GM19438 (cell line): ENCODE results near the gene CPHXL.

Source experiments
- ATAC-seq: cut with Tn5 transposase; IDR thresholded peaks from one replicate; pipeline ENCODE4 v1.9.1; 2021; ENCODE audit warnings: low read depth; ENCODE audit not compliant: unreplicated experiment

The CPHXL gene

GRCh38 chr16:75726390-75726789 lies at the start of gene CPHXL:
TSS of gene CPHXL (minus strand) at chr16:75726490. CDS start at chr16:75726442, 48 bp downstream.
- no peak for ATAC-seq

- ATAC-seq = no peak
Observed at GRCh38 chr16:75774197-75774596, 47.9 kb upstream of the CPHXL start.

GRCh38 chr16:75770051-75770450 lies 43.8 kb upstream of the CPHXL start:
- no peak for ATAC-seq

GRCh38 chr16:75764154-75764768 lies 38.0 kb upstream of the CPHXL start:
- peak; percentile 73 for ATAC-seq

GRCh38 chr16:75763204-75763603 lies 36.9 kb upstream of the CPHXL start:
- ATAC-seq = no peak

DNA sequence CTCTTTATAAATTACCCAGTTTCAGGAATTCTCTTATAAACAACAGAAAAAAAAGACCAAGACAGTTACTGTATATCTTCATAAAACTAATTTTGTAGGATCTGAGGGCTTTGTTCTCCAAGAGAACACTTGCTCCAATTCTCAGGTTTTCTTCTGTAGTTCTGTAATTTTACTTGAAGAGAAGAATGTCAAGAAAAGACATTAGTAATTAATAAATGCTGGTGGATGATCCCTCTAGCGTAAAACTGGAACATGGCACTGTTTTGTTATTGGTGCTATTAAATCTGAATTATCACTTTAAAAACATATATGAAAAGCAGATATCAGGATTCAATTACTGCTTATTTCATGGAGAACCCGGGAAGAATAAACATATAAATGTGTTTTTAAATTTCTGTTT lies 36.5 kb upstream of the CPHXL start:
- no peak for ATAC-seq

DNA sequence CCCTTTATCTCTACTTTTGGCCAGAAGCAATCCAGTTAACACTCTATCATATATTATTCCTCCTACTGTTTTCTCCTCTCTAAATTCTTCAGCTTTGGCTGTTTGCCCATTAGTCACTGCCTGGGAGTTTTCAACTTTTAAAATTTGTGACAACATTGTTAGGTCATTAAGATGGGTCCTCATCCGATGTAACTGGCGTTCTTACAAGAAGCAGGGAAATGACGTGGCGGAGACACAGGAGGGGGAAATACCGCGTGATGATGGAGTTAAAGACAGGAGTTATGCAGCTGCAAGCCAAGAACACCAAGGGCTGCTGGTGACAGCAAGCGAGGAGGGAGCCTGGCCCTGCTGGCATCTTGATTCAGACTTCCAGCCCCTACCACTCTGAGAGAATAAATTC lies 34.8 kb upstream of the CPHXL start:
- peak; percentile 43 for ATAC-seq

GRCh38 chr16:75760018-75760519 lies 33.8 kb upstream of the CPHXL start:
- ATAC-seq = no peak

DNA sequence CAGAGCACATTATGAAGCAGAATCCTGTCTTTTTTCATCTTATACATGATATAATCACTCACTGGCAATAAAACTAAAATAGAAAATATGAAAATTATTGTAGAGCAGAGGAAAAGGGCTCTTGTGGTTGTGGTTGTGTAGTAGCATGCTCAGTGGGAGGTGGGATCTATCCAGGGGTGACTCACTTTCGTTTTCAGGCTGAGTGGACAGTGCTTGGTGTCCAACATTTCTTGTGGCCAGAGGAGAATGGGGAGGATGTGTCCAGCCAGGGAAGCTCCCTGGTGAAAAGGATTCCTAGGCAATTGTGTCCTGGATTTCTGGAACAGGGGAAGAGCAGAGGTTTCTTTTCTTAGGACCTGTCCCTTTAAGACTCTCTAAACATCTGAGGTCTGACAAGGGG lies 31.9 kb upstream of the CPHXL start:
- no peak for ATAC-seq

- ATAC-seq = no peak
Observed at GRCh38 chr16:75754141-75754540, 27.9 kb upstream of the CPHXL start.

GRCh38 chr16:75750528-75750927 lies 24.2 kb upstream of the CPHXL start:
- no peak for ATAC-seq

GRCh38 chr16:75746359-75746758 lies 20.1 kb upstream of the CPHXL start:
- no peak for ATAC-seq

GRCh38 chr16:75745823-75746222 lies 19.5 kb upstream of the CPHXL start:
- no peak for ATAC-seq

- no peak for ATAC-seq
Observed at GRCh38 chr16:75745242-75745641, 19.0 kb upstream of the CPHXL start.

- no peak for ATAC-seq
Observed at GRCh38 chr16:75742424-75743047, 16.2 kb upstream of the CPHXL start.

- ATAC-seq = no peak
Observed at GRCh38 chr16:75733305-75734211, 7.3 kb upstream of the CPHXL start.

DNA sequence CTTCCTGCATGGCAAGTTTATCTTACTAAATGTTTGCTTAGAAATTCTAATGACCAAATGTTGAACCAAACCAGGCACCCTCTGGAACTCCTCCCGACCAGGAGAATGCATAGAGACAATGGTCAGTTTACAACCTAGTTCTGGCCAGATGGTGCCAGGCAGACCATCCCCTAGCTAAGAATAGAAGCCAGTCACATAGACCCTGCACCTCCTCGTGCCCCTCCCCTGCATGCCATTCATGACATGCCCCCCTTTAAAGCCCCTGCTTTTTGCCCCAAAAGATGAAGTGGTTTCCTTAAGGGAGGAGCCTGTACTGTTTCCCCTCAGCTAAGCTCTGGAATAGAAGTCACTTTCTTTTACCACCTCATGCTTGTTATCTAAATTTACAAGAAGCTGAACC lies 6.6 kb upstream of the CPHXL start:
- ATAC-seq = no peak

DNA sequence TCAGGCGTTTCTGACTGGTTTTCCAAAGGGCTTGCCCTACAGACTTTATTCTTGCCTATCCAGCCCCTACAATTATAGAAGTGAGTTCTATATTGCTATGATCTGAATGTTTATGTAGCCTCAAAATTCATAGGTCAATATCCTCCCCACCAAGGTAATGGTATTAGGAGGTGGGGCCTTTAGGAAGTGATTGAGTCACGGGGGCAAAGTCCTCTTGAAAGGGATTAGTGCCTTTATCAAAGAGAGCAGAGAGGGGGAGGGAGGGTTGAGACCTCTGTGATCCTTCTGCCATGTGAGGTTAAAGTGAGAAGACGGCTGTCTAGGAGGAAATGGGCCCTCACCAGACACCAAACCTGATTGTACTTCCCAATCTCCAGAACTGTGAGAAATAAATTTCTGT lies 931 bp upstream of the CPHXL start:
- ATAC-seq = no peak

DNA sequence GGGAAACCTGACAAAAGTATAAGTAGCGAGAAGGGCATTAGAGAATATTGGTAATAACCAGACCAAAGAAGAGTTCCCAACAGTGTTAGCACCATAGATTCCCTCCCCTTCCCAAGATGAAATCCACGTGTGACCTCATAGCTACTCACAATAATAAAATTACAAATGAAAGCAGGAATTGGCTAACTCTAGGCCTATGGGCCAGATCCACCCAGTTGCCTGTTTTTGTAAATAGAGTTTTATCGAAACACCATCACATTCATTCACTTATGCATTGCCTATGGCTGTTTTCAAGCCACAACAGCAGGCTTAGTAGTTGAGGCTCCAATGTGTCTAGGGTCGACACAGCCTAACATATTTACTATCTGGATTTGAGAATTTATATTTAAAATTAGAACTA lies 7.8 kb downstream of the CPHXL start:
- ATAC-seq = no peak

DNA sequence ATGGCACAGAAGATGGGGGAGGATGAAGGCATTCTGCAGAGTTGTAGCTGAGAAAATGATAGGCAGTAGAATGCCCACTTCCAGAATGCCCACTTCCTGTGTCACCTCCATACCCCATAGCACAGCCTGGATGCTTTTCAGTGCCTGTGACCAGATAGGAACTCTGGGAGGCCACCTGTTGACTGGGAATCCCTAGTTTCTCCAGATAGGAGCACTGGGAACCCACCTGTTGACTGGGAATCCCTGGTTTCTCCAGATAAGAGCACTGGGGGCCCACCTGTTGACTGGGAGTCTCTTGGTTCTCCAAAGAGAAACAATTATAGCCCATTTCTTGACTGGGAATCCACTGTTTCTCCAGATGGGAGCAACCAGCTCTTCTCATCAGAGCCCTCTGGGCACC lies 11.6 kb downstream of the CPHXL start:
- ATAC-seq = no peak

GRCh38 chr16:75710344-75710743 lies 15.9 kb downstream of the CPHXL start:
- ATAC-seq = no peak
